ENCODE results near the gene ZNF598. TPM values are rescaled to one million over a fixed set of nuclear protein-coding genes. Genes with fewer than 3 reads are reported as not detected.
"Not testable (repeated sequence)": the region's sequence is repeated elsewhere in the genome, so short reads cannot be mapped to it uniquely, and the experiment has no call there.

ZNF598 gene
- polyA plus RNA-seq, 4 donors, result 17.6 to 27.5 (median 18.1) TPM

GRCh38 chr16:2028620-2029220 lies 19.1 kb upstream of the ZNF598 start:
- no peak for DNase-seq (ENCODE audit: low read depth in 4 of 4, low spot score in 3 of 4)

DNA sequence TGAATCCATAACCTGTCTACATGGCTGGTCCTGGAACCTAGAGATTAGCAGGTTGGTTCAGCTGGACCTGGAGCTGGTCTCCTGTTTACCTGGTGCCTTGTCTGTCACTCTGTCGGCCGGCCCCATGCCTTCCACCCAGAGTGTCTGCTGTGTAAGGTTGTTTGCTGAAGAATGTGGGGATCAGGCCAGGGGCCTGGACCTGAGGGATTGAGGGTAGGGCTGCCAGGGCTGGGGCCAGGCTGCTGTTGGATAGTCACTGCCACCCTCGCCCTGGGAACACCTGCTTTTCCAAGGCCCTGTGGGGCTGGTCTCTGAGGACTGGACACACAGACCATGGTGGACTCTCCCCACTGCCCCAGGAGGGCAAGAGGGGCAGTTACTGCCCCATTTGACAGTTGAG lies 18.5 kb upstream of the ZNF598 start:
- DNase-seq (ENCODE audit: low read depth in 4 of 4, low spot score in 3 of 4), result no peak

DNA sequence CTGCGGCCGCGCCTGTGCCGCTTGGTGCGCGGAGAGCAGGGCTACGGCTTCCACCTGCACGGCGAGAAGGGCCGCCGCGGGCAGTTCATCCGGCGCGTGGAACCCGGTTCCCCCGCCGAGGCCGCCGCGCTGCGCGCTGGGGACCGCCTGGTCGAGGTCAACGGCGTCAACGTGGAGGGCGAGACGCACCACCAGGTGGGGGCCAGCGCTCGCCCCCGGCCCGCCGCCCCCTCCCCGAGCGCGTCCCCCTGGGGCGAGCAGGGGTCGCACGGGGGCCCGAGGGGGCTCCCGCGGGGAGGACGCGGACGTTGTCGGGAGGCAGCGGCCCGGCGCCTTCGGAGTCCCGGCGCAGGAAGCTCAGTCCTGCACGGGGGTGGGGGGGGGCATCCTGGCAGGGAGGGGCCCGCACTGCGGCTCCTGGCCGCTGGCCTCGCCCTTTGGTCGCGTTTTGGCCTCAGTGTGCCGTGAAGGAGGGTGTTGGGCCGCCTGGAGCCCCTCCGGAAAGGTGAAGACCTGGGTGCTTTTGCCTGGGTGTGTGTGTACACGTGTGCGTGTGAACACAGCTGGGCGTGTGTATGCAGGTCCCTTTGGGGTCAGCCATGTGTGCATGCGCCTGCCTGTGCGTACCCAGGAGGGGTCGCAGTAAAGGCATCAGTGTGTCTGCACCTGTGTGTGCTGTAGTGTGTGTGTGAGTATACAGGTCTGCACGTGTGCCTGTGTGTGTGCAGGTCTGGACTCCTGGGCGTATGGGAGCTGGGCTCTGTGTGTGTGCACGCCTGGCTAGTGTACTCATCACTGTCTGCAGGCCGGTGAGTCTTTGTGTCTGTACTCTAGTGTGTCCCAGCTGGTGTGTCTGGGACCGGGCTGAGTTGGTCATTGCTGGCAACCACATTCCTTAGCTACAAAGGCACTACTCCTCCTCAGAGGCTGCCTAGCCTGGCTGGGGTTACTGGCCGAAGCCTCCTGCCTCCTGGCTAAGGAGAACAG lies 17.7 kb upstream of the ZNF598 start:
- DNase-seq (ENCODE audit: low read depth in 4 of 4, low spot score in 3 of 4), result no peak

GRCh38 chr16:2026461-2027023 lies 16.9 kb upstream of the ZNF598 start, which contains the start of gene NHERF2:
Gene NHERF2, plus strand, starts transcription at chr16:2026902. Its CDS starts 104 bp downstream, at chr16:2027006.
- DNase-seq (ENCODE audit: low read depth in 4 of 4, low spot score in 3 of 4), result no peak

DNA sequence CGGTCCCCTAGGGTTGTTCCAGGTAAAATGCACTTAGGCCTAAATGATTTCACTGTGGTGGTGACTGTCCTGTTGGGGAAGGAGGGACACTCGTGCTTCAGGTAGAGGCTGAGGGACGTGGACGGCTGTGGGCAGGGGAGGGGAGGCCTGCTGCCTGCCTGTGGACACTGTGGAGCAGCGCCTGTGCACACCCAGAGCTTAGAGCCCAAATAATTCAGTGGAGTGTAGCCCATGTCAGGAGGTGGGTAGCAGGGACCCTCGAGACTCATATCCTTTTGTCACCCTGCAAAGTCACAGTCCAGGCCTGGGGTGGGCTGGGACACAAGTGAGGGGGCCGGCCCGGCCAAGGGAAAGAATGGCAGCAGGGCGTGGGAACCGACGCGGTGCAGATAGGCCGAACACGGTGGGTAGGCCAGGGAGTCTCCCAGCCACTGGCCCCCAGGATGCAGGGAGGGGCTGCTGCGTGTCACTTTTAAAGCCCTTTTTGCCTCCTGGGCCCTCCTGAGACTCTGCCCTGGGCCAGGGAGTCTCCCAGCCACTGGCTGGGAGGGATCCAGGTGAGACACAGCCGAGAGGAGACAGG lies 16.3 kb upstream of the ZNF598 start:
- no peak for DNase-seq (ENCODE audit: low read depth in 4 of 4, low spot score in 3 of 4)

DNA sequence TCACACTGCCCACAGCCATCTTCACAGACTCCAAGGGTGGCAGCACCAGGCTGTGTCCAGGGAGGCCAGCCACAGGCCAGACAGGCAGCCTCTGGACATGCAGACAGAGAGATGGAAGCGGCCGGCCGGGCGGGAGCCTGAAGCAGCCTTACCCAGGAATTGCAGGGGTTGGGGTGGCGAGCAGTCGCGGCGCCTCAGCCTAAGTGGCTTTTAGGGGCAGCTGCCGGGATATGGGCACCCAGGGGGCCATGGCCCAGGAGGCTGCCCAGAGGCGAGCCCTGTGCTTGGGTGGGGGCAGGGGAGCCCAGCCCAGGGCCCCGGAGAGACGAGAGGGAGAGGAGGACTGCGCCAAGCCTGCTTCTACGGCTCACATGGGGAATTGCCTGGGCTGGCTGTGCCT lies 15.6 kb upstream of the ZNF598 start:
- no peak for DNase-seq (ENCODE audit: low read depth in 4 of 4, low spot score in 3 of 4)

DNA sequence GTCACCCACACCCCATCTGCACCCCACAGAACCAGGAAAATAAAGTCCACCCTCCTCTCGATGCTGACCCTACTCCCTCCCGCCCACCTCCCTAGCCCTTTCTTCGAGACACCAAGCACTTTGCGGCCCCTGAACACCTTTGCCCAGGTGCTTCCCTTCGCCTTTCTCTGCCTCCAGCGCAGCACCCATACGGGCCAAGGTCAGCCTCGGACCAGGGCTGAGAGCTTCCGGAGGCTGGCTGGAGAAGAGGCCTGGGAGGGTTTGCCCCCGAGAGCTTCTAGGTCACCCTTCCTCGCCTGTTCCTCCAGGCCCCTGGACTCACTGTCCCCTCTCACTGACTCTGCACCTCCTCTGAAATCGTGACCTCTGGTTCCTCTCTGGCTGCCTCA lies 14.4 kb upstream of the ZNF598 start:
- no peak for DNase-seq (ENCODE audit: low read depth in 4 of 4, low spot score in 3 of 4)

DNA sequence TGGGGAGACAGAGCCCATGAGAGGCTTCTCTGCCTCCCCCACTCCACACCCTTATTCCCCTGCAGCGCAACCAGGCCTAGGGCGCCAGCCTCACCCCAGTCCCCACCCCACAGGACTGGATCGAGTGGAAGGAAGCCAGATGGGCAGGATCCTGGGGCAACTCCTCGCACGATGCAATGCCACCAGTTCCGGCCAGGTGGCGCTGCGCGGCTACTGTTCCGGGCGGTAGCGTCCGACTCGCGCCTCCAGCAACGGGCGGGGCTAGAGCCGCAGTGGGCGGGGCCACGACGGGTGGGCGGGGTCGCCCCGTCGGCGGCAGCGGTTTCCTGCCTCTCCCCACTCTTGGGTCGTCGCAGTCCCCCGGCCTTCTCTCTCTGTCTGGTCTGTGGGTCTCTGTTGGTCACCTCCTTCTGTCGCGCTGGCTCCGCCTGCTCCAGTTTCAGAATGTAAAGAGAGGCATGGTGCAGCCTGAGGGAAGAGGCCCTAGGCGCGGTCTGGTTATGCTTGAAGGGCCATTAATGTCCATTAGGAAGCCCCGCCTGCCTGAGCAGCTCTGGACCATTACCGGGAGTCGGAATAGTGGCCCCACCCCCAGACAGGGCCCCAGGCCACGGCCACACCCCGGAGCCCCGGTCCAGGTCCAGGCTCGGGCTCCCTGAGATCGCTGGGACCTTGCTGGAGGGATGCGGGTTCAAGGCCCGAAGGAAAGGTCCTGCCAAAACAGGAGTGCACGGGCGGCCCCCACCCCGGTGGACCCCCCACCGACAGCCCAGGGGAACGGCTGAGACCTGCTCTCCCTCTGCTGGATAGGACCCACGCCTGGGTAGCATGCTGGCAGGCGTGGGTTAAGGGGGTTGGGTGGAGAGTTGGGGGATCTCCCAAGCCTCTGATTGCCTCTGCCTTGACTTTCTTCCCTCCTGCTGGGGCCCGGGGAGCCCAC lies 13.7 kb upstream of the ZNF598 start:
- DNase-seq (ENCODE audit: low read depth in 4 of 4, low spot score in 3 of 4), result peak in 3 of 4 donors; percentile 83 to 92 (median 83)

- no peak for DNase-seq (ENCODE audit: low read depth in 4 of 4, low spot score in 3 of 4)
Measured at GRCh38 chr16:2022723-2023091, 13.1 kb upstream of the ZNF598 start.

GRCh38 chr16:2019921-2020831 lies 10.6 kb upstream of the ZNF598 start:
- peak in 1 of 4 donors; percentile 54 for DNase-seq (ENCODE audit: low read depth in 4 of 4, low spot score in 3 of 4)

DNA sequence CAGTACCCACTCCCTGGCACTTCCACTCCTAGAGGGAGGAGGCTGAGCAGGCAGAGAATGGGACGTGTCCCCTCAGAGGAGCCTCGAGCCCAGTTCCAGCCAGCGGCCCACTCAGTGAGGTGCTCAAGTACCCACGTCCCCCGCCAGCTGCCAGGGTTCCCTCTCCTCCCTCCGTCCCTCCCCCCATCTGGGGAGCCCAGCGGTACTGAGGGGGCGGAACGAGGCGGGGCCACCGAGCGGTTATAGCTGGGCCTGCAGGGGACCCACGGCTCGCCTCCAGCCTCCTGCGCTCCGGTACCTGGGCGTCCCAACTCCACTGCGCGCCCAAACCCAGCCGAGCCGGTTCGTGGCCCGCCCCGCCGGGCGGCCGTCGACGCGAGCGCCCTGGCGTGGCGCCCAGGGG lies 9.9 kb upstream of the ZNF598 start, which contains the start of gene NPW:
Gene NPW, plus strand, starts transcription at position 268 of the 403 bp plus-strand sequence.
- no peak for DNase-seq (ENCODE audit: low read depth in 4 of 4, low spot score in 3 of 4)

- DNase-seq (ENCODE audit: low read depth in 4 of 4, low spot score in 3 of 4), result no peak
Measured at GRCh38 chr16:2016407-2016922, 6.8 kb upstream of the ZNF598 start.

GRCh38 chr16:2015947-2016208 lies 6.3 kb upstream of the ZNF598 start:
- no peak for DNase-seq (ENCODE audit: low read depth in 4 of 4, low spot score in 3 of 4)

GRCh38 chr16:2015117-2015946 lies 5.7 kb upstream of the ZNF598 start:
- no peak for DNase-seq (ENCODE audit: low read depth in 4 of 4, low spot score in 3 of 4)

DNA sequence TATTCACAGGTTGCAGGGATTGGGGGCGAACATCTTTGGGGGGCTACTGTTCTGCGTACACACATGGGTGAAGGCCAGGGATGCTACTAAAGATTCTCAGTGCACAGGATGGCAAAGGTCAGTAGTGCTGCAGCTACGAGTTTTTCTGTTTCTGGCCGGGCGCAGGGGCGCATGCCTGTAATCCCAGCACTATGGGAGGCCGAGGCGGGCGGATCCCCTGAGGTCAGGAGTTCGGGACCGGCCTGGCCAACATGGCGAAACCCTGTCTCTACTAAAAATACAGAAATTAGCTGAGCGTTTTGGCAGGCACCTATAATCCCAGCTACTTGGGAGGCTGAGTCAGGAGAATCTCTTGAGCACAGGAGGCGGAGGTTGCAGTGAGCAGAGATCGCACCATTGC lies 3.9 kb upstream of the ZNF598 start:
- DNase-seq (ENCODE audit: low read depth in 4 of 4, low spot score in 3 of 4), result no peak

- not testable (repeated sequence) for DNase-seq (ENCODE audit: low read depth in 4 of 4, low spot score in 3 of 4)
Measured at GRCh38 chr16:2011726-2012125, 2.1 kb upstream of the ZNF598 start.

DNA sequence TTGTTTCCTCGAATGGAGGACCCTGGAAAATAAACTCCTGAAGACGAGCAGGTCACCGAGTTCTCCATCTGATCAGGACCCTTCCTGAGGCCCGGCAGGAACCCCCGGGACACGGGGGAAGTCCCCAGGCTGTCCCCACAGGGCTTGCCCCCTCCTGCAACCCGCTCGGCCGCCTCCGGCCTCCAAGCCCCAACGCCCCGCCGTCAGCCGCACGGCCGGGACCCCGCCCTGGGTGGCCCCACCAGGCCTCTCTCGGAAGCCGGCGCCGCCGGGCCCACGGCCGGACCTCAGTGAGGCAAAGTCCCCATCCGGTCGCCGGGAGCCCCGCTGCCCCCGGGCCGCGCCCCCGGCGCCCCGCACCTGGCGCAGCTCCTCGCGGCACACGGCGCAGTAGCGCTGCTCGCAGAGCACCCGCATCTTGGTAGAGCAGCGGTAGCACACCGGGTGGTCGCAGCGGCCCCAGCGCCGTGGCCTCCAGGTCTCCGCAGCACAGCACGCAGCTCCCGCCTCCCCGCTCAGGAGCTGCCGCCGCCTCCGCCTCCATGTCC lies 383 bp downstream of the ZNF598 start:
- no peak for DNase-seq (ENCODE audit: low read depth in 4 of 4, low spot score in 3 of 4)

DNA sequence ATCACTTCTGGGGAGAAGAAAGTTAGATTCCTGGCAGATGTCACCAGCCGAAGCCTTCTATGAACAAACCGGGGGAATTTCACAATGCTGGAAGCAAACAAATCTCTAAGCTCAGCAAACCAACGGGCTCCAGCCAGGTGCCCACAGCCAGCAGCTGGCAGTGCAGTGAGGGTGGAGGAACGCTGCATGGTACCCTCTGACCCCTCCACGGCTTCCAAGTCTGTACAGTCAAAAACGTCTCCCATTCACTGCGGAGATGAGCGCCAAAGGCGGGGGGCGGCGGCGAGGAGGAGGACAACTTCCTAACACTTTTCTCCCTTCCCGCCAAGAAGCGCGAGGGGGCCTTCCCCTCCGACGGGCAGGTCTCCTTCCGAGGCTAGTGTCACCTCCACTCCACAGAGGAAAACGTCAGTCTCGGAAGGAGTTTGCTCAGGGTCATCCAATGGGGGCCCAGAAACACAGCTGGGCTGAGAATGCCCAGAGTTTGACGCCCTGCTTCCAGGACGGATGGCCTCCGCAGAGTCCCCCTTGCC lies 924 bp downstream of the ZNF598 start:
- no peak for DNase-seq (ENCODE audit: low read depth in 4 of 4, low spot score in 3 of 4)

Measured in right renal pelvis (tissue), 4 donors.